Kidney (tissue), 14 donors: ENCODE results near the gene CTSA. TPM values are rescaled to one million over a fixed set of nuclear protein-coding genes. Genes with fewer than 3 reads are reported as not detected.

ENCODE experiments used
- DNase-seq, 5 donors: peaks; one replicate each; pipeline ENCODE4 v3.0.0-alpha.2; 2013 to 2020
- FAIRE-seq: peaks from 2 replicates; lab custom pipeline; 2012; peaks lifted over from hg19 to GRCh38; lab: Jason Lieb, UNC
- H3K27ac ChIP-seq, 2 donors: one replicate each; pipeline ENCODE4 v1.7.0; 2013; ENCODE audit warnings: low read depth in 2 of 2, low read length in 2 of 2, inconsistent platforms in 1 of 2
- H3K27me3 ChIP-seq: one replicate; pipeline ENCODE4 v1.7.1; 2013; ENCODE audit warnings: low read length, inconsistent platforms; ENCODE audit not compliant: control insufficient read depth, insufficient read depth
- H3K36me3 ChIP-seq, 3 donors: one replicate each; pipeline versions ENCODE4 v1.7.0 to v1.7.1; 2013; ENCODE audit warnings: low read length in 3 of 3, control low read depth in 1 of 3, inconsistent platforms in 1 of 3; ENCODE audit not compliant: insufficient read depth in 3 of 3, control insufficient read depth in 2 of 3
- H3K4me1 ChIP-seq, 3 donors: one replicate each; pipeline versions ENCODE4 v1.7.0 to v1.7.1; 2013; ENCODE audit warnings: low read length in 3 of 3, inconsistent platforms in 1 of 3, low read depth in 1 of 3; ENCODE audit not compliant: control insufficient read depth in 2 of 3, insufficient read depth in 2 of 3
- H3K4me3 ChIP-seq, 3 donors: one replicate each; pipeline versions ENCODE4 v1.7.0 to v1.8.1; 2013; ENCODE audit warnings: low read length in 3 of 3, control low read depth in 1 of 3, inconsistent platforms in 1 of 3
- H3K9ac ChIP-seq, 3 donors: one replicate each; pipeline versions ENCODE4 v1.7.0 to v1.7.1; 2013; ENCODE audit warnings: low read length in 3 of 3, control low read depth in 1 of 3, inconsistent platforms in 1 of 3
- H3K9me3 ChIP-seq, 3 donors: one replicate each; pipeline versions ENCODE4 v1.7.0 to v1.7.1; 2013; ENCODE audit warnings: low read length in 3 of 3, control low read depth in 1 of 3, inconsistent platforms in 1 of 3; ENCODE audit not compliant: control insufficient read depth in 2 of 3, insufficient read depth in 1 of 3
- CTCF ChIP-seq: IDR thresholded peaks from 3 replicates; pipeline ENCODE4 v1.5.1; 2012; ENCODE audit warnings: mild to moderate bottlenecking, moderate library complexity, borderline replicate concordance; ENCODE audit not compliant: insufficient read depth; ENCODE audit errors: extremely low read depth
- intact Hi-C: fragments of 100-400 bp; cut with DNase I; formaldehyde crosslinking; loops from one replicate; pipeline ENCODE4 v1.11.1; 2022
- polyA plus RNA-seq: library from polyadenylated mRNA; stranded (reverse); fragments of 350-450 nt; fragmentation: Illumina TruSeq; extraction: RNeasy Lipid Tissue Mini Kit (QIAGEN cat#74804); gene quantifications from one replicate; pipeline ENCODE4 v1.2.3, GENCODE V29; 2014; ENCODE audit warnings: low read depth, low replicate concordance; ENCODE audit not compliant: insufficient read depth
- total RNA-seq: library from RNA; stranded (reverse); fragmentation: NEBNext Ultra II Directional; extraction: Animal tissue kit (Norgen Biotek cat#: 25700); gene quantifications from one replicate; pipeline ENCODE4 v1.2.1, GENCODE V29; 2021
- donor health status: control.
- donor health status: control.
- donor health status: control.
- donor health status: control.
- donor health status: control.
- donor health status: DM: yes; HTN: yes; CAD: no.
- donor health status: Normal renal cell carcinoma (clear cell type).

CTSA gene
- total and polyA plus RNA-seq, 2 donors from 2014 or later = 180 to 408 TPM

- Histone ChIP-seq H3K27ac (no peak overlapping the region), H3K27me3 (no peaks in the 10 kb centered on the region), H3K4me3 (no peak overlapping the region), H3K9ac (no peak overlapping the region), H3K36me3 (peaks cover 2 to 36% (median 16%) of the 10 kb centered on the region in 3 donors), H3K9me3 (no peaks in the 10 kb centered on the region), H3K4me1 (peaks cover 0 to 4% (median 0%) of the 10 kb centered on the region in 3 donors)
- intact Hi-C loops = no loop called here
- DNase-seq = no peak
- FAIRE-seq = no peak
- no peak for TF ChIP-seq CTCF
Observed at GRCh38 chr20:45842169-45842812, 48.8 kb upstream of the CTSA start.

- no peak overlapping the region for H3K9ac ChIP-seq
- H3K27me3 ChIP-seq = no peaks in the 10 kb centered on the region
- peaks cover 0 to 3% (median 0%) of the 10 kb centered on the region in 3 donors for H3K4me1 ChIP-seq
- intact Hi-C loops = no loop called here
- no peak overlapping the region for H3K4me3 ChIP-seq
- DNase-seq (peak in 1 of 5 donors; percentile 51), FAIRE-seq (no peak)
- H3K36me3 ChIP-seq = peaks cover 2 to 38% (median 16%) of the 10 kb centered on the region in 3 donors
- no peak overlapping the region for H3K27ac ChIP-seq
- TF ChIP-seq CTCF = no peak
- H3K9me3 ChIP-seq = no peaks in the 10 kb centered on the region
Observed at GRCh38 chr20:45843506-45843905, 47.6 kb upstream of the CTSA start.

- Histone ChIP-seq H3K9me3 (no peaks in the 10 kb centered on the region), H3K4me3 (no peak overlapping the region), H3K4me1 (peaks cover 0 to 3% (median 0%) of the 10 kb centered on the region in 3 donors), H3K27ac (no peak overlapping the region), H3K36me3 (peaks cover 2 to 38% (median 18%) of the 10 kb centered on the region in 3 donors), H3K9ac (no peak overlapping the region), H3K27me3 (no peaks in the 10 kb centered on the region)
- no peak for FAIRE-seq
- TF ChIP-seq CTCF = no peak
- intact Hi-C loops = no loop called here
- DNase-seq = no peak
Observed at GRCh38 chr20:45845452-45845851, 45.7 kb upstream of the CTSA start.
